A549 (cell line): ENCODE results near the gene SEC16A. TPM values are rescaled to one million over a fixed set of nuclear protein-coding genes. Genes with fewer than 3 reads are reported as not detected.

ENCODE experiments used
- ATAC-seq, 2 experiments: fragments of 200-7000 bp in 1 of 2; fragments of >200 bp in 1 of 2; cut with Nextera tagmentation in 1 of 2; cut with Tn5 transposase in 1 of 2; 3 replicates each; pipeline versions ENCODE4 v1.8.0 to v1.9.1; 2018 to 2020; ENCODE audit warnings: mild to moderate bottlenecking in 1 of 2, moderate library complexity in 1 of 2
- CTCF ChIA-PET: fragments of 300-600 bp; sonication (Branson Sonifier 250); formaldehyde crosslinking; extraction: SDS; loops from one replicate; lab custom pipeline; 2021; ENCODE audit warnings: antibody characterized with exemption, inconsistent platforms; lab: Yijun Ruan, JAX
- POLR2A ChIA-PET: fragments of 350-600 bp; formaldehyde crosslinking; extraction: SDS; loops from one replicate; lab custom pipeline; 2021; ENCODE audit warnings: antibody characterized with exemption, inconsistent platforms; lab: Yijun Ruan, JAX
- DNase-seq, 2 experiments: peaks; one replicate each; pipeline versions ENCODE4 v3.0.0 to v3.0.0-alpha.2; 2011 to 2016; ENCODE audit warnings: low read depth in 1 of 2, low spot score in 1 of 2
- FAIRE-seq: peaks from 2 replicates; lab custom pipeline; 2011; peaks lifted over from hg19 to GRCh38; lab: Jason Lieb, UNC
- H3K27ac ChIP-seq, 2 experiments: fragments of >200 bp; sonication (Bioruptor Twin); formaldehyde crosslinking; 3 replicates each; pipeline ENCODE4 v1.5.1; 2016 to 2017
- H3K4me1 ChIP-seq: fragments of >200 bp; sonication (Bioruptor Twin); formaldehyde crosslinking; 3 replicates; pipeline ENCODE4 v1.6.1; 2016
- H3K4me2 ChIP-seq: fragments of >200 bp; sonication (Bioruptor Twin); formaldehyde crosslinking; 3 replicates; pipeline ENCODE4 v1.6.1; 2016
- H3K4me3 ChIP-seq: fragments of >200 bp; sonication (Bioruptor Twin); formaldehyde crosslinking; 3 replicates; pipeline ENCODE4 v1.5.1; 2016
- H3K9me3 ChIP-seq: fragments of >200 bp; sonication (Bioruptor Twin); formaldehyde crosslinking; 3 replicates; pipeline ENCODE4 v1.6.1; 2016
- BHLHE40 ChIP-seq: IDR thresholded peaks from 2 replicates; pipeline ENCODE4 v1.6.1; 2012; ENCODE audit warnings: low read depth, low read length, inconsistent platforms
- CBX8 ChIP-seq: fragments of 200-600 bp; sonication (generic); IDR thresholded peaks from 2 replicates; pipeline ENCODE4 v1.6.1; 2016
- CHD2 ChIP-seq: fragments of 150-350 bp; IDR thresholded peaks from 2 replicates; pipeline ENCODE4 v1.6.1; 2014; ENCODE audit warnings: low read length; ENCODE audit not compliant: partially characterized antibody
- CHD4 ChIP-seq: fragments of 200-600 bp; sonication (generic); IDR thresholded peaks from 2 replicates; pipeline ENCODE4 v1.6.1; 2016; ENCODE audit warnings: antibody characterized with exemption, mild to moderate bottlenecking, borderline replicate concordance
- EP300 ChIP-seq, 2 experiments: fragments of >200 bp; sonication (Bioruptor Twin); formaldehyde crosslinking; IDR thresholded peaks; 2 replicates in 1 of 2; 3 replicates in 1 of 2; pipeline ENCODE4 v1.6.1; 2016 to 2017
- ESRRA ChIP-seq: fragments of 150-350 bp; IDR thresholded peaks from 2 replicates; pipeline ENCODE4 v1.6.1; 2014; ENCODE audit warnings: mild to moderate bottlenecking, low read length, borderline replicate concordance
- FOSB ChIP-seq: fragments of 250-450 bp; sonication (Bioruptor Pico); IDR thresholded peaks from 2 replicates; pipeline ENCODE4 v1.5.0; 2020; ENCODE audit warnings: mild to moderate bottlenecking, moderate library complexity
- FOXS1 ChIP-seq: fragments of 250-450 bp; sonication (Bioruptor Pico); IDR thresholded peaks from 2 replicates; pipeline ENCODE4 v1.5.0; 2020; ENCODE audit warnings: mild to moderate bottlenecking, moderate library complexity
- HEYL ChIP-seq: fragments of 250-450 bp; sonication (Bioruptor Pico); IDR thresholded peaks from 2 replicates; pipeline ENCODE4 v1.8.0; 2021; ENCODE audit warnings: mild to moderate bottlenecking, moderate library complexity
- KDM1A ChIP-seq: fragments of 200-600 bp; sonication (generic); IDR thresholded peaks from 2 replicates; pipeline ENCODE4 v1.6.1; 2016; ENCODE audit warnings: low read depth, mild to moderate bottlenecking
- MAZ ChIP-seq: fragments of 150-350 bp; IDR thresholded peaks from 2 replicates; pipeline ENCODE4 v1.6.1; 2014; ENCODE audit warnings: antibody characterized with exemption, low read depth, low read length, borderline replicate concordance
- MYC ChIP-seq: IDR thresholded peaks from 2 replicates; pipeline ENCODE4 v1.6.1; 2012; ENCODE audit warnings: mild to moderate bottlenecking, inconsistent platforms, low read length, improper control_type of control experiment, borderline replicate concordance
- NFE2L2 ChIP-seq: fragments of 150-350 bp; conservative IDR thresholded peaks from 2 replicates; pipeline ENCODE4 v1.6.1; 2014; ENCODE audit warnings: low read length
- NR3C1 ChIP-seq: fragments of >200 bp; sonication (Bioruptor Twin); formaldehyde crosslinking; IDR thresholded peaks from 3 replicates; pipeline ENCODE4 v1.6.1; 2017
- POLR2A ChIP-seq: IDR thresholded peaks from 2 replicates; pipeline ENCODE4 v1.6.1; 2012; ENCODE audit warnings: mild to moderate bottlenecking, low read length
- RAD21 ChIP-seq, 2 experiments: fragments of >200 bp in 1 of 2; sonication (Bioruptor Twin) in 1 of 2; formaldehyde crosslinking in 1 of 2; IDR thresholded peaks in 1 of 2; conservative IDR thresholded peaks in 1 of 2; 2 replicates in 1 of 2; 3 replicates in 1 of 2; pipeline ENCODE4 v1.6.1; 2012 to 2018; ENCODE audit warnings: inconsistent platforms in 1 of 2
- RARB ChIP-seq: fragments of 250-450 bp; sonication (Bioruptor Pico); IDR thresholded peaks from 2 replicates; pipeline ENCODE4 v1.8.0; 2021; ENCODE audit warnings: mild to moderate bottlenecking, moderate library complexity
- RNF2 ChIP-seq: fragments of 200-600 bp; sonication (generic); IDR thresholded peaks from 2 replicates; pipeline ENCODE4 v1.6.1; 2016; ENCODE audit warnings: low read depth, mild to moderate bottlenecking, antibody characterized with exemption, moderate library complexity, borderline replicate concordance
- TP53 ChIP-seq: fragments of 250-450 bp; sonication (Bioruptor Pico); IDR thresholded peaks from 2 replicates; pipeline ENCODE4 v1.5.0; 2021; ENCODE audit warnings: mild to moderate bottlenecking, moderate library complexity
- ZFP36 ChIP-seq: fragments of 450-650 bp; IDR thresholded peaks from 2 replicates; pipeline ENCODE4 v1.6.1; 2014; ENCODE audit warnings: borderline replicate concordance; ENCODE audit not compliant: partially characterized antibody
- ZNF302 ChIP-seq: fragments of 250-450 bp; sonication (Bioruptor Pico); IDR thresholded peaks from 2 replicates; pipeline ENCODE4 v1.9.0; 2021; ENCODE audit warnings: inconsistent platforms, mild to moderate bottlenecking, moderate library complexity
- ZSCAN20 ChIP-seq: fragments of 250-450 bp; sonication (Bioruptor Pico); IDR thresholded peaks from 2 replicates; pipeline ENCODE4 v1.8.0; 2022; ENCODE audit warnings: mild to moderate bottlenecking, moderate library complexity
- WGBS: methylation state at CpG from one replicate; pipeline ENCODE4 v1.1.6; 2017; ENCODE audit errors: missing lambda C conversion rate; 5-methylcytosine and 5-hydroxymethylcytosine counted together
- polyA plus RNA-seq, 4 experiments: library from polyadenylated mRNA; depleted of rRNA in 3 of 4; stranded (reverse); fragments of >200 nt; fragmentation: RNase III in 1 of 4; extraction: RNeasy Plus Mini Kit Qiagen cat#74134 plus additional on column Dnase treatment in 1 of 4; gene quantifications; 2 replicates in 3 of 4; 3 replicates in 1 of 4; pipeline ENCODE4 v1.2.3, GENCODE V29; 2011 to 2017
- TF ChIP-seq, protein P1 (sequence below): IDR thresholded peaks from 2 replicates; pipeline ENCODE4 v1.6.1; 2012; ENCODE audit warnings: low read depth, borderline replicate concordance
- TF ChIP-seq, protein P2 (sequence below): fragments of 250-450 bp; sonication (Bioruptor Pico); IDR thresholded peaks from 2 replicates; pipeline ENCODE4 v1.5.0; 2020; ENCODE audit warnings: low read depth, mild to moderate bottlenecking, moderate library complexity
- TF ChIP-seq, protein P3 (sequence below): fragments of >200 bp; sonication (Bioruptor Twin); formaldehyde crosslinking; IDR thresholded peaks from 3 replicates; pipeline ENCODE4 v1.5.1; 2016
- TF ChIP-seq, protein P4 (sequence below): fragments of 150-350 bp; IDR thresholded peaks from 2 replicates; pipeline ENCODE4 v1.6.1; 2014; ENCODE audit warnings: low read depth, mild to moderate bottlenecking, low read length

Gene SEC16A
- polyA plus RNA-seq, 2 of the 4 experiments (the other 2 are of a cell fraction) = 24.2 to 38.0 TPM

DNA sequence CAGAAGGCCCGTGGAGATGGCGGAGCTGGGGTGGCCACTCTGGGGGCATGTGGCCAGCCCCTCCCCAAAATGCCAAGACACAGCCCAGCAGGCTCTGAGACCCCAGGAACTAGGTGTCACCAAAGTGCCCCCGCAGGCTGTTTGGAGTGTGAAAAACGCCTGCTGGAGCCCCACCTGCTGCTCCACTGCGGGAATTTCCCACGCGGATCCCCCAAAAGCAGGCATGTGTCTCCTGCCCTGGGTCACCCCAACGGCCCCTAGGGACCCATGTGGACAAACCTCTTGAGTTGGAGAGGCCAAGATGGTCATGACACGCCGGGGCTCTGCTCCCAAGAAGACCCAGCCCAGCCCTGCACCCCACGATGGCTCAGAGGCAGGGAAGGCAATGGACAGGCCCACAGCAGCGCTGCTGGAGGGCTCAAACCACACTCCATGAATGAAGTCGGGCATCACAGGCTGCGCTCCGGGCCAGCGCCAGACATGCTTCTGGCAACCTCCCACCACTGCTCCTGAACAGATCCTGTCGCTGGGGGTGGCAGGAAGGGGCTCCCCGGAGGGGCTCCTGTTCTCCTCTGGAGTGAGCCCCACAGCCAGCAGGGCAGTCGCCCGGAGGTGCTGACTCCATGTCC lies 47.7 kb upstream of the SEC16A start:
- CTCF ChIA-PET = interaction anchor here (0.8 to 4.9 kb wide), 9 partner anchors 42 to 241 kb away, joined by 3 to 35 read pairs (median 4); no protein-coding TSS in a partner anchor
- POLR2A ChIA-PET = no interaction called here
- TF ChIP-seq CHD2 (no peak), RARB (no peak), EP300 (IDR thresholded peaks at IDR 0.05) (no peak), KDM1A (no peak), RAD21 (conservative IDR thresholded peaks at IDR 0.05 in 1 of 2, IDR thresholded peaks at IDR 0.05 in 1 of 2) (no peak), ZFP36 (no peak), CHD4 (no peak), MAZ (no peak), ZNF302 (CRISPR knock-in tag) (no peak), POLR2A (no peak), NR3C1 (no peak), RNF2 (no peak), FOXS1 (CRISPR knock-in tag) (no peak), ZSCAN20 (no peak), MYC (no peak)
- TF ChIP-seq, protein P1, sequence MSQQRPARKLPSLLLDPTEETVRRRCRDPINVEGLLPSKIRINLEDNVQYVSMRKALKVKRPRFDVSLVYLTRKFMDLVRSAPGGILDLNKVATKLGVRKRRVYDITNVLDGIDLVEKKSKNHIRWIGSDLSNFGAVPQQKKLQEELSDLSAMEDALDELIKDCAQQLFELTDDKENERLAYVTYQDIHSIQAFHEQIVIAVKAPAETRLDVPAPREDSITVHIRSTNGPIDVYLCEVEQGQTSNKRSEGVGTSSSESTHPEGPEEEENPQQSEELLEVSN = no peak
- TF ChIP-seq, protein P2, sequence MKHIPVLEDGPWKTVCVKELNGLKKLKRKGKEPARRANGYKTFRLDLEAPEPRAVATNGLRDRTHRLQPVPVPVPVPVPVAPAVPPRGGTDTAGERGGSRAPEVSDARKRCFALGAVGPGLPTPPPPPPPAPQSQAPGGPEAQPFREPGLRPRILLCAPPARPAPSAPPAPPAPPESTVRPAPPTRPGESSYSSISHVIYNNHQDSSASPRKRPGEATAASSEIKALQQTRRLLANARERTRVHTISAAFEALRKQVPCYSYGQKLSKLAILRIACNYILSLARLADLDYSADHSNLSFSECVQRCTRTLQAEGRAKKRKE (CRISPR knock-in tag) = no peak
- TF ChIP-seq, protein P3, sequence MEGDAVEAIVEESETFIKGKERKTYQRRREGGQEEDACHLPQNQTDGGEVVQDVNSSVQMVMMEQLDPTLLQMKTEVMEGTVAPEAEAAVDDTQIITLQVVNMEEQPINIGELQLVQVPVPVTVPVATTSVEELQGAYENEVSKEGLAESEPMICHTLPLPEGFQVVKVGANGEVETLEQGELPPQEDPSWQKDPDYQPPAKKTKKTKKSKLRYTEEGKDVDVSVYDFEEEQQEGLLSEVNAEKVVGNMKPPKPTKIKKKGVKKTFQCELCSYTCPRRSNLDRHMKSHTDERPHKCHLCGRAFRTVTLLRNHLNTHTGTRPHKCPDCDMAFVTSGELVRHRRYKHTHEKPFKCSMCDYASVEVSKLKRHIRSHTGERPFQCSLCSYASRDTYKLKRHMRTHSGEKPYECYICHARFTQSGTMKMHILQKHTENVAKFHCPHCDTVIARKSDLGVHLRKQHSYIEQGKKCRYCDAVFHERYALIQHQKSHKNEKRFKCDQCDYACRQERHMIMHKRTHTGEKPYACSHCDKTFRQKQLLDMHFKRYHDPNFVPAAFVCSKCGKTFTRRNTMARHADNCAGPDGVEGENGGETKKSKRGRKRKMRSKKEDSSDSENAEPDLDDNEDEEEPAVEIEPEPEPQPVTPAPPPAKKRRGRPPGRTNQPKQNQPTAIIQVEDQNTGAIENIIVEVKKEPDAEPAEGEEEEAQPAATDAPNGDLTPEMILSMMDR = no peak
- Histone ChIP-seq H3K4me1 (peaks cover 49% of the 10 kb centered on the region), H3K9me3 (no peaks in the 10 kb centered on the region), H3K27ac (peak overlapping the region in 1 of 2 experiments; percentile 27; a peak in 1 of 6 replicates), H3K4me3 (no peak overlapping the region), H3K4me2 (no peak overlapping the region)
- ATAC-seq = no peak
- 78% methylated on average over 18 of the region's 20 CpGs for WGBS
- DNase-seq = no peak
- no peak for FAIRE-seq

DNA sequence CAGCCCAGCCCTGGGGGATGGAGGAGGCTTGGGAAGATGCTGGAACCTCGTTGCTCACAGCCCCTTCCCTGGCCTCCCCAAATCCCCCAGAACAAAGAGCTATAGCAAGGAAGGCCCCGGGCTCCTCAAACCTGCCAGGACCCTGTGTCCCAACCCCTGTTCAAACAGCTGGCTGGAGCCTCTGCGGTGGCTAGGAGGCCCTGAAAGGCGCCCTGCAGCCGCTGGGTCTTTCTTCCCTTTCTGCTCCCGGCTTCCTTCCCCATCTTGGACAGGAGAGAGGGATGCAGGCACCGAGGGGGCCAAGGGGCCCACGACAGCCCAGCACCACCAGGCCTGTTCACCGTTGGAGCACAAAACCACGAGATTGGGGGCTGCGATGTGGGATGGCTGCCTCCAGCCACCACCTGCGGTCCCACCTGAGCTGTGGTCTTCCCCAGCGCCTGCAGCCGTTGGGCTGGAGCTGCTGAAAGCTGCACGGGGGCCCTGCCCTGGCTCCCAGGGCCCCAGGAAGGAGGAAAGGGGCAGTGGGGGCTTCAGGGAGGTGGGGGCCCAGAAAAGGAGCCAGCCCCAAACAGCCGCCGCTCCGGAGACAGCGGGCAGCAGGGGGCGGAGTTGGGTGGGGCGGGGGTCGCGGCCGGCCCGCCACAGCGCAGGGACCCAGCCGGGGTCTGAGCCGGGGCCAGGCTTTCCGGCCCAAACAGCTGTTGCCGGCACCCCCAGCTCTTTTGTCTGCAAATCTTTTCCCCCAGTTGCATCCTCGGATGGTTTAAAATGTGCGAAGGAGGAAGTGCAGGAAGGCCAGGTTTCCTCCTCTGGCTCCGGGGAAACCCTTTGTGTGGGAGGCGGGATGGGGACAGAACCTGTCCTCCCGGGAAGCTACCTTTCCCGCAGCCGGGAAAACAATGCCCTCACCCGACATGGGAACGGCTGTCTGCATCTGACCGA lies 46.9 kb upstream of the SEC16A start:
- H3K4me3 ChIP-seq = no peak overlapping the region
- H3K4me1 ChIP-seq = peaks cover 49% of the 10 kb centered on the region
- no peak overlapping the region for H3K4me2 ChIP-seq
- ChIA-PET CTCF (interaction anchor here (0.8 to 4.9 kb wide), 7 partner anchors 41 to 240 kb away, joined by 3 to 35 read pairs (median 4); no protein-coding TSS in a partner anchor), POLR2A (no interaction called here)
- no peak for FAIRE-seq
- TF ChIP-seq CBX8 = no peak
- no peak for TF ChIP-seq KDM1A
- TF ChIP-seq POLR2A = no peak
- TF ChIP-seq ESRRA = no peak
- TF ChIP-seq BHLHE40 = no peak
- TF ChIP-seq, protein P4, sequence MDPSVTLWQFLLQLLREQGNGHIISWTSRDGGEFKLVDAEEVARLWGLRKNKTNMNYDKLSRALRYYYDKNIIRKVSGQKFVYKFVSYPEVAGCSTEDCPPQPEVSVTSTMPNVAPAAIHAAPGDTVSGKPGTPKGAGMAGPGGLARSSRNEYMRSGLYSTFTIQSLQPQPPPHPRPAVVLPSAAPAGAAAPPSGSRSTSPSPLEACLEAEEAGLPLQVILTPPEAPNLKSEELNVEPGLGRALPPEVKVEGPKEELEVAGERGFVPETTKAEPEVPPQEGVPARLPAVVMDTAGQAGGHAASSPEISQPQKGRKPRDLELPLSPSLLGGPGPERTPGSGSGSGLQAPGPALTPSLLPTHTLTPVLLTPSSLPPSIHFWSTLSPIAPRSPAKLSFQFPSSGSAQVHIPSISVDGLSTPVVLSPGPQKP = no peak
- no peak for TF ChIP-seq NFE2L2
- TF ChIP-seq CHD2 = no peak
- no peak for TF ChIP-seq FOXS1 (CRISPR knock-in tag)
- TF ChIP-seq RARB = no peak
- TF ChIP-seq FOSB (CRISPR knock-in tag) = no peak
- TF ChIP-seq, protein P3 = no peak
- TF ChIP-seq TP53 (CRISPR knock-in tag) = no peak
- TF ChIP-seq HEYL (CRISPR knock-in tag) = no peak
- TF ChIP-seq, protein P2 (CRISPR knock-in tag) = no peak
- ATAC-seq = no peak
- DNase-seq = no peak
- WGBS = 79% methylated on average over 27 of the region's 40 CpGs
- H3K9me3 ChIP-seq = no peaks in the 10 kb centered on the region
- H3K27ac ChIP-seq = peak overlapping the region in 1 of 2 experiments; percentile 83; a peak in 2 of 6 replicates
